Endothelial cell of umbilical vein (primary cell): ENCODE results near the gene RGS12. TPM values are rescaled to one million over a fixed set of nuclear protein-coding genes. Genes with fewer than 3 reads are reported as not detected.

Source experiments
- BruUV-seq: library from RNA; stranded (reverse); fragments of 400-500 nt; replicated peaks from 2 replicates; lab custom pipeline; 2021; lab: Mats Ljungman, UMichigan
- CTCF ChIA-PET: fragments of 300-600, 350-600 bp; sonication (Branson Sonifier 250); formaldehyde crosslinking; loops from one replicate; lab custom pipeline; 2021; ENCODE audit warnings: antibody characterized with exemption, inconsistent platforms; lab: Charles Lee
- POLR2A ChIA-PET: fragments of 300-600, 350-600 bp; sonication (Branson Sonifier 250); formaldehyde crosslinking; loops from one replicate; lab custom pipeline; 2021; ENCODE audit warnings: antibody characterized with exemption, inconsistent platforms; lab: Charles Lee
- DNase-seq: peaks from one replicate; pipeline ENCODE4 v3.0.0-alpha.2; 2011; ENCODE audit warnings: low read depth, low spot score
- FAIRE-seq: peaks from 2 replicates; lab custom pipeline; 2011; peaks lifted over from hg19 to GRCh38; lab: Jason Lieb, UNC
- H2AFZ ChIP-seq: 2 replicates; pipeline ENCODE4 v1.6.0; 2012; ENCODE audit warnings: low read depth, low read length, control low read depth, inconsistent platforms
- H3K27ac ChIP-seq: 2 replicates; pipeline ENCODE4 v1.5.1; 2011; ENCODE audit warnings: low read depth, mild to moderate bottlenecking, control low read depth, low read length, moderate library complexity; ENCODE audit not compliant: insufficient read depth
- H3K27me3 ChIP-seq, 2 experiments: 2 replicates each; pipeline versions ENCODE4 v1.6.0 to v1.6.1; 2011; ENCODE audit warnings: low read length in 2 of 2, mixed read lengths in 1 of 2; ENCODE audit not compliant: control insufficient read depth in 2 of 2, insufficient read depth in 2 of 2
- H3K36me3 ChIP-seq, 2 experiments: 2 replicates in 1 of 2; 3 replicates in 1 of 2; pipeline ENCODE4 v1.5.1; 2011; ENCODE audit warnings: low read length in 2 of 2, mild to moderate bottlenecking in 1 of 2, moderate library complexity in 1 of 2; ENCODE audit not compliant: control insufficient read depth in 2 of 2, insufficient read depth in 2 of 2; ENCODE audit errors: extremely low read depth in 1 of 2
- H3K4me1 ChIP-seq: 3 replicates; pipeline ENCODE4 v1.5.1; 2011; ENCODE audit warnings: mild to moderate bottlenecking, low read length; ENCODE audit not compliant: control insufficient read depth, insufficient read depth; ENCODE audit errors: extremely low read depth
- H3K4me2 ChIP-seq: 2 replicates; pipeline ENCODE4 v1.6.1; 2011; ENCODE audit warnings: low read length, control low read depth, mixed read lengths; ENCODE audit not compliant: insufficient read depth
- H3K4me3 ChIP-seq, 3 experiments: fragments of 200-600 bp in 1 of 3; sonication (generic), shearing (Covaris generic) in 1 of 3; replicated peaks in 1 of 3; 2 replicates each; pipeline ENCODE4 v1.5.1; 2011 to 2016; ENCODE audit warnings: control low read depth in 3 of 3, low read length in 3 of 3, mild to moderate bottlenecking in 2 of 3, inconsistent platforms in 1 of 3, low read depth in 1 of 3, moderate library complexity in 1 of 3; ENCODE audit not compliant: insufficient read depth in 1 of 3
- H3K79me2 ChIP-seq: 2 replicates; pipeline ENCODE4 v1.6.0; 2012; ENCODE audit warnings: low read length, inconsistent platforms; ENCODE audit not compliant: control insufficient read depth, insufficient read depth
- H3K9ac ChIP-seq: replicated peaks from 2 replicates; pipeline ENCODE3; 2011; ENCODE audit warnings: low read length, control low read depth; ENCODE audit not compliant: insufficient read depth; ENCODE audit errors: extremely low read depth
- H3K9me1 ChIP-seq: replicated peaks from 3 replicates; pipeline ENCODE4 v1.6.0; 2011; ENCODE audit warnings: mild to moderate bottlenecking, low read length; ENCODE audit not compliant: control insufficient read depth, insufficient read depth; ENCODE audit errors: extremely low read depth
- H3K9me3 ChIP-seq: replicated peaks from 2 replicates; pipeline ENCODE4 v1.5.1; 2012; ENCODE audit warnings: low read length, inconsistent platforms; ENCODE audit not compliant: control insufficient read depth, insufficient read depth
- H4K20me1 ChIP-seq: replicated peaks from 2 replicates; pipeline ENCODE3; 2011; ENCODE audit warnings: mild to moderate bottlenecking, low read length; ENCODE audit not compliant: control insufficient read depth, insufficient read depth; ENCODE audit errors: extremely low read depth
- CTCF ChIP-seq, 2 donors: IDR thresholded peaks; 1 replicate in 1 of 2; 2 replicates in 1 of 2; pipeline ENCODE4 v1.5.1; 2011; ENCODE audit warnings: low read length in 2 of 2, mild to moderate bottlenecking in 2 of 2, moderate library complexity in 2 of 2, control low read depth in 1 of 2, inconsistent platforms in 1 of 2, low read depth in 1 of 2; ENCODE audit not compliant: insufficient read depth in 1 of 2; ENCODE audit errors: extremely low read depth in 1 of 2
- MYC ChIP-seq: IDR thresholded peaks from one replicate; pipeline ENCODE4 v1.6.1; 2011; ENCODE audit warnings: mild to moderate bottlenecking, low read depth, low read length
- POLR2A ChIP-seq: IDR thresholded peaks from 2 replicates; pipeline ENCODE4 v1.6.1; 2012; ENCODE audit warnings: low read depth, mild to moderate bottlenecking, control low read depth, low read length
- POLR2AphosphoS5 ChIP-seq: IDR thresholded peaks from 2 replicates; pipeline ENCODE4 v1.6.1; 2012; ENCODE audit warnings: low read depth, mild to moderate bottlenecking, control low read depth, low read length, moderate library complexity; ENCODE audit not compliant: insufficient read depth
- dilution Hi-C: fragments of 300-500 bp; cut with MboI; formaldehyde crosslinking; loops from one replicate; pipeline ENCODE4 v1.15.0; 2019; ENCODE audit warnings: low sequenced_read_pairs; ENCODE audit not compliant: extremely low pct_ligation_motif_present
- intact Hi-C: fragments of 100-400 bp; cut with micrococcal nuclease; formaldehyde crosslinking; loops from one replicate; pipeline ENCODE4 v1.10.0; 2022
- polyA plus RNA-seq, 4 experiments: library from polyadenylated mRNA; depleted of rRNA in 3 of 4; stranded (reverse) in 3 of 4; unstranded in 1 of 4; fragments of >200 nt; gene quantifications; 2 replicates each; pipeline versions ENCODE4 v1.2.1 to v1.2.3, GENCODE V29; 2011 to 2012; ENCODE audit warnings: missing spikeins in 1 of 4
- total RNA-seq: library from RNA; stranded (reverse); gene quantifications from 2 replicates; pipeline ENCODE4 v1.2.3, GENCODE V29; 2021

The RGS12 gene
- total and polyA plus RNA-seq, 2 donors (not counting 3 experiments of a cell fraction or from before 2014, with no cell fraction given), result 65.2 to 75.4 TPM

GRCh38 chr4:3317656-3318211 is 24.9 kb downstream of the RGS12 start:
- no peak overlapping the region for H3K27ac ChIP-seq
- ChIA-PET CTCF (interaction anchor here (0.9 to 1.6 kb wide), 6 partner anchors 24 to 163 kb away, joined by 3 to 8 read pairs (median 4); no protein-coding TSS in a partner anchor), POLR2A (no interaction called here)
- no peaks in the 10 kb centered on the region for H3K27me3 ChIP-seq
- H3K4me2 ChIP-seq, result no peak overlapping the region
- no peak overlapping the region for H3K9ac ChIP-seq
- H4K20me1 ChIP-seq, result no peaks in the 10 kb centered on the region
- H3K9me3 ChIP-seq, result no peaks in the 10 kb centered on the region
- H2AFZ ChIP-seq, result no peak overlapping the region
- H3K36me3 ChIP-seq, result peaks cover 3 to 20% of the 10 kb centered on the region in 2 experiments
- TF ChIP-seq MYC (no peak), POLR2AphosphoS5 (no peak)
- DNase-seq (no peak), FAIRE-seq (no peak)
- BruUV-seq, result no TSS peak
- H3K79me2 ChIP-seq, result peaks cover 47% of the 10 kb centered on the region
- H3K9me1 ChIP-seq, result no peaks in the 10 kb centered on the region
- peaks cover 12% of the 10 kb centered on the region for H3K4me1 ChIP-seq
- intact Hi-C loops (no loop called here), dilution Hi-C loops (no loop called here)
- no peak overlapping the region for H3K4me3 ChIP-seq

GRCh38 chr4:3318561-3319021 is 25.8 kb downstream of the RGS12 start:
- Histone ChIP-seq H3K9me3 (no peaks in the 10 kb centered on the region), H4K20me1 (no peaks in the 10 kb centered on the region), H3K36me3 (peaks cover 0 to 20% of the 10 kb centered on the region in 2 experiments), H3K27me3 (no peaks in the 10 kb centered on the region), H2AFZ (no peak overlapping the region), H3K4me2 (no peak overlapping the region), H3K4me1 (peaks cover 20% of the 10 kb centered on the region), H3K9me1 (no peaks in the 10 kb centered on the region), H3K27ac (no peak overlapping the region), H3K79me2 (peaks cover 45% of the 10 kb centered on the region), H3K9ac (no peak overlapping the region), H3K4me3 (no peak overlapping the region)
- ChIA-PET CTCF (interaction anchor here (0.9 to 2.0 kb wide), 8 partner anchors 23 to 211 kb away, joined by 3 to 8 read pairs (median 4); no protein-coding TSS in a partner anchor), POLR2A (no interaction called here)
- TF ChIP-seq CTCF (IDR thresholded peaks at IDR 0.05; ENCODE audit: extremely low read depth in 1 of 2, insufficient read depth in 1 of 2, low read depth in 1 of 2, low read length in 2 of 2) (peak; percentile 17 to 35), POLR2A (no peak), MYC (no peak)
- no TSS peak for BruUV-seq
- intact Hi-C loops (no loop called here), dilution Hi-C loops (no loop called here)
- no peak for FAIRE-seq
- DNase-seq, result no peak
